Vagina (tissue), 2 donors: ENCODE results near the gene AVPR2.

Experiments
- CTCF ChIP-seq, 3 experiments: fragments of 450-650 bp in 2 of 3; fragments of 200-600 bp in 1 of 3; sonication (generic) in 1 of 3; IDR thresholded peaks; one replicate each; pipeline ENCODE4 v1.5.1; 2017 to 2019; ENCODE audit warnings: antibody characterized with exemption in 3 of 3, mild to moderate bottlenecking in 2 of 3, moderate library complexity in 2 of 3
- POLR2A ChIP-seq, 2 donors: fragments of 450-650 bp; IDR thresholded peaks; one replicate each; pipeline ENCODE4 v1.6.1; 2017; ENCODE audit warnings: antibody characterized with exemption in 2 of 2, mild to moderate bottlenecking in 2 of 2, moderate library complexity in 2 of 2
- POLR2AphosphoS5 ChIP-seq, 2 donors: sonication (generic); formaldehyde crosslinking; IDR thresholded peaks; one replicate each; pipeline ENCODE4 v1.9.0; 2017; ENCODE audit warnings: antibody characterized with exemption in 2 of 2, mild to moderate bottlenecking in 2 of 2, low read depth in 1 of 2; ENCODE audit not compliant: insufficient read depth in 1 of 2

GRCh38 chrX:153865685-153866084, 38.8 kb upstream of the AVPR2 start:
- TF ChIP-seq POLR2A (IDR thresholded peaks at IDR 0.05), result no peak
- TF ChIP-seq CTCF (IDR thresholded peaks at IDR 0.05), result no peak
- TF ChIP-seq POLR2AphosphoS5 (IDR thresholded peaks at IDR 0.05; ENCODE audit: insufficient read depth in 1 of 2, low read depth in 1 of 2), result no peak
